K562 (cell line): ENCODE data around the gene MECP2. TPM values are rescaled to one million over a fixed set of nuclear protein-coding genes. Genes with fewer than 3 reads are reported as not detected.

Experiments
- ATAC-seq: fragments of 200-7000 bp; cut with Tn5 transposase; 3 replicates; pipeline ENCODE4 v1.9.1; 2020; ENCODE audit warnings: moderate library complexity
- BruUV-seq: library from RNA; stranded (reverse); fragments of 400-500 nt; replicated peaks from 2 replicates; lab custom pipeline; 2021; lab: Mats Ljungman, UMichigan
- CTCF ChIA-PET: fragments of 300-600 bp; formaldehyde crosslinking; extraction: SDS; loops from one replicate; lab custom pipeline; 2021; ENCODE audit warnings: low intra/inter-chr PET ratio; lab: Yijun Ruan, JAX
- POLR2A ChIA-PET: fragments of 300-600, 350-650 bp; sonication (Branson Sonifier 250); formaldehyde crosslinking; extraction: SDS; loops from one replicate; lab custom pipeline; 2021; ENCODE audit warnings: antibody characterized with exemption, inconsistent platforms; lab: Yijun Ruan, JAX
- DNase-seq, 4 experiments: peaks; one replicate each; pipeline versions ENCODE4 v3.0.0 to v3.0.0-alpha.2; 2011 to 2018; ENCODE audit warnings: low spot score in 3 of 4, mixed read lengths in 3 of 4; ENCODE audit errors: extremely low read depth in 1 of 4
- FAIRE-seq: peaks from 2 replicates; lab custom pipeline; 2011; peaks lifted over from hg19 to GRCh38; lab: Jason Lieb, UNC
- H2AFZ ChIP-seq: 2 replicates; pipeline ENCODE4 v1.6.0; 2011; ENCODE audit warnings: low read depth, low read length, control low read depth, inconsistent platforms
- H3K27ac ChIP-seq: fragments of 200-600 bp; 3 replicates; pipeline ENCODE4 v1.8.0; 2011; ENCODE audit warnings: low read depth, mild to moderate bottlenecking, control low read depth, inconsistent platforms, low read length, moderate library complexity, mixed read lengths; ENCODE audit errors: extremely low read depth
- H3K27me3 ChIP-seq, 2 experiments: fragments of 300-600 bp in 1 of 2; 2 replicates in 1 of 2; 3 replicates in 1 of 2; pipeline versions ENCODE4 v1.6.0 to v1.8.0; 2011; ENCODE audit warnings: inconsistent platforms in 2 of 2, low read length in 2 of 2, mild to moderate bottlenecking in 1 of 2, mixed read lengths in 1 of 2, moderate library complexity in 1 of 2; ENCODE audit not compliant: control insufficient read depth in 2 of 2, insufficient read depth in 2 of 2
- H3K36me3 ChIP-seq: fragments of 300-600 bp; 3 replicates; pipeline ENCODE4 v1.8.0; 2011; ENCODE audit warnings: mild to moderate bottlenecking, low read length, inconsistent platforms; ENCODE audit not compliant: control insufficient read depth, insufficient read depth
- H3K4me1 ChIP-seq, 2 experiments: fragments of 200-600 bp in 1 of 2; replicated peaks in 1 of 2; 2 replicates in 1 of 2; 3 replicates in 1 of 2; pipeline versions ENCODE4 v1.5.1 to v1.8.0; 2011; ENCODE audit warnings: inconsistent platforms in 2 of 2, low read length in 2 of 2, mild to moderate bottlenecking in 1 of 2, mixed read lengths in 1 of 2, moderate library complexity in 1 of 2; ENCODE audit not compliant: control insufficient read depth in 2 of 2, insufficient read depth in 2 of 2
- H3K4me2 ChIP-seq: 2 replicates; pipeline ENCODE4 v1.6.1; 2011; ENCODE audit warnings: low read length, control low read depth, inconsistent platforms, mixed read lengths; ENCODE audit not compliant: insufficient read depth
- H3K4me3 ChIP-seq: fragments of 200-600 bp; sonication (generic), shearing (Covaris generic); 2 replicates; pipeline ENCODE4 v1.5.1; 2016; ENCODE audit warnings: control low read depth, inconsistent platforms
- H3K79me2 ChIP-seq: fragments of 200-600 bp; 3 replicates; pipeline ENCODE4 v1.8.0; 2011; ENCODE audit warnings: low read length, inconsistent platforms; ENCODE audit not compliant: control insufficient read depth, insufficient read depth
- H3K9ac ChIP-seq, 2 experiments: 2 replicates each; pipeline versions ENCODE4 v1.6.0 to v1.6.1; 2011; ENCODE audit warnings: low read depth in 2 of 2, low read length in 2 of 2, control low read depth in 1 of 2, inconsistent platforms in 1 of 2, mild to moderate bottlenecking in 1 of 2, mixed read lengths in 1 of 2; ENCODE audit not compliant: insufficient read depth in 1 of 2
- H3K9me1 ChIP-seq: one replicate; pipeline ENCODE4 v1.6.0; 2011; ENCODE audit warnings: inconsistent platforms, mild to moderate bottlenecking, low read length, moderate library complexity; ENCODE audit not compliant: control insufficient read depth, insufficient read depth
- H3K9me3 ChIP-seq: replicated peaks from 2 replicates; pipeline ENCODE4 v1.5.1; 2011; ENCODE audit warnings: low read depth, low read length, inconsistent platforms; ENCODE audit not compliant: control insufficient read depth, insufficient read depth
- H4K20me1 ChIP-seq: replicated peaks from 2 replicates; pipeline ENCODE4 v1.6.1; 2011; ENCODE audit warnings: low read length, inconsistent platforms, mixed read lengths; ENCODE audit not compliant: control insufficient read depth, insufficient read depth
- ADNP ChIP-seq: fragments of 200-800 bp; sonication (Bioruptor generic); IDR thresholded peaks from 2 replicates; pipeline ENCODE4 v1.6.1; 2016; ENCODE audit warnings: missing genetic modification characterization, missing compliant biosample characterization
- FOXP4 ChIP-seq: sonication (generic); formaldehyde crosslinking; IDR thresholded peaks from 2 replicates; pipeline ENCODE4 v1.8.0; 2022; ENCODE audit warnings: mild to moderate bottlenecking, missing genetic modification reagents, borderline replicate concordance
- HSF4 ChIP-seq: fragments of 250-450 bp; sonication (Bioruptor Pico); IDR thresholded peaks from 2 replicates; pipeline ENCODE4 v2.1.2; 2022; ENCODE audit warnings: mild to moderate bottlenecking, moderate library complexity, borderline replicate concordance
- NFRKB ChIP-seq: fragments of 450-650 bp; IDR thresholded peaks from 2 replicates; pipeline ENCODE4 v1.6.1; 2016; ENCODE audit warnings: low read depth
- PKNOX1 ChIP-seq: fragments of 450-650 bp; IDR thresholded peaks from 2 replicates; pipeline ENCODE4 v1.6.1; 2016
- POLR2AphosphoS2 ChIP-seq: IDR thresholded peaks from 2 replicates; pipeline ENCODE4 v1.6.1; 2012; ENCODE audit warnings: low read length, improper control_type of control experiment
- SRF ChIP-seq, 2 experiments: fragments of 250-450, 450-650 bp in 1 of 2; sonication (Bioruptor Pico) in 1 of 2; sonication (generic) in 1 of 2; formaldehyde crosslinking; IDR thresholded peaks; 2 replicates each; pipeline versions ENCODE4 v1.5.0 to v1.5.1; 2020 to 2022; ENCODE audit warnings: mild to moderate bottlenecking in 1 of 2, missing genetic modification reagents in 1 of 2
- ZNF140 ChIP-seq: fragments of 250-450 bp; sonication (Bioruptor Pico); IDR thresholded peaks from 2 replicates; pipeline ENCODE4 v1.8.0; 2021; ENCODE audit warnings: moderate library complexity, mild to moderate bottlenecking, inconsistent platforms
- ZNF316 ChIP-seq: fragments of 450-650 bp; IDR thresholded peaks from 2 replicates; pipeline ENCODE4 v1.6.1; 2016
- ZNF354B ChIP-seq: fragments of 250-450 bp; sonication (Bioruptor Pico); IDR thresholded peaks from 2 replicates; pipeline ENCODE4 v1.4.0; 2020
- ZNF766 ChIP-seq: fragments of 200-800 bp; sonication (Bioruptor generic); conservative IDR thresholded peaks from 2 replicates; pipeline ENCODE4 v1.6.1; 2016; ENCODE audit warnings: missing genetic modification characterization, missing compliant biosample characterization
- whole genome bisulfite sequencing: fragments of 100-300 bp; shearing (Covaris generic); methylation state at CpG from one replicate; pipeline ENCODE4 v1.1.6; 2016; ENCODE audit warnings: low coverage, mixed read lengths; ENCODE audit not compliant: insufficient coverage; ENCODE audit errors: missing lambda C conversion rate; 5-methylcytosine and 5-hydroxymethylcytosine counted together
- in situ Hi-C: fragments of 300-500 bp; cut with MboI; formaldehyde crosslinking; loops from 4 replicates; pipeline ENCODE4 v1.15.0; 2018; ENCODE audit warnings: inconsistent platforms, mixed read lengths
- intact Hi-C: fragments of 100-400 bp; cut with micrococcal nuclease; formaldehyde crosslinking; loops from 2 replicates; pipeline ENCODE4 v1.14.2; 2022
- polyA plus RNA-seq, 8 experiments: library from polyadenylated mRNA; depleted of rRNA in 4 of 8; stranded (reverse) in 5 of 8; unstranded in 3 of 8; fragments of >200 nt; fragmentation: Nextera tagmentation in 2 of 8; fragmentation: Illumina TruSeq in 1 of 8; extraction: Ambion mirVana in 2 of 8; extraction: Trizol in 1 of 8; gene quantifications; 2 replicates each; pipeline versions ENCODE4 v1.2.1 to v1.2.3, GENCODE V29; 2011 to 2014; ENCODE audit warnings: inconsistent platforms in 1 of 8, missing spikeins in 1 of 8
- total RNA-seq, 7 experiments: library from RNA; depleted of rRNA in 6 of 7; stranded (reverse); fragments of >200 nt in 6 of 7; fragmentation: Illumina TruSeq in 2 of 7; extraction: Trizol in 2 of 7; gene quantifications; 2 replicates each; pipeline versions ENCODE4 v1.2.1 to v1.2.3, GENCODE V29; 2011 to 2021; ENCODE audit warnings: low replicate concordance in 1 of 7

The MECP2 gene
- total and polyA plus RNA-seq, 9 of the 15 experiments (the other 6 are each of a cell fraction or from before 2014, with no cell fraction given) = 2.1 to 50.9 (median 30.5) TPM

- TF ChIP-seq FOXP4 (CRISPR knock-in tag) = no peak
- no peak for TF ChIP-seq POLR2AphosphoS2
- TF ChIP-seq ZNF316 = peak; percentile 41
- no peak for TF ChIP-seq ZNF354B (CRISPR knock-in tag)
- TF ChIP-seq HSF4 (CRISPR knock-in tag) = no peak
These were observed 32.7 kb downstream of the MECP2 start (continued) for GRCh38 chrX:154064637-154065435.

- ATAC-seq (no peak), FAIRE-seq (no peak), DNase-seq (no peak)
- Histone ChIP-seq H3K27ac (no peak overlapping the region), H3K36me3 (peaks cover 36% of the 10 kb centered on the region), H3K4me2 (no peak overlapping the region), H3K9me3 (no peaks in the 10 kb centered on the region), H3K27me3 (no peaks in the 10 kb centered on the region), H3K4me1 (peaks cover 10% of the 10 kb centered on the region in 2 experiments; a peak in 4 of 5 replicates), H3K9me1 (no peaks in the 10 kb centered on the region), H3K79me2 (peaks cover 93% of the 10 kb centered on the region), H4K20me1 (peaks cover 39% of the 10 kb centered on the region), H3K9ac (no peak overlapping the region), H2AFZ (no peak overlapping the region), H3K4me3 (no peak overlapping the region)
- no peak for TF ChIP-seq SRF (CRISPR knock-in tag; IDR thresholded peaks at IDR 0.05)
- no peak for TF ChIP-seq ADNP (tag)
- TF ChIP-seq ZNF766 (CRISPR knock-in tag) = no peak
- no peak for TF ChIP-seq ZNF140 (CRISPR knock-in tag)
- TF ChIP-seq NFRKB = no peak
- TF ChIP-seq PKNOX1 = peak; percentile 81
- in situ Hi-C loops = no loop called here
- POLR2A ChIA-PET = interaction anchor here (0.7 kb wide), 1 partner anchor 712 kb away, joined by 3 read pairs; no protein-coding TSS in a partner anchor
- CTCF ChIA-PET = no interaction called here
- intact Hi-C loops = no loop called here
- BruUV-seq = no TSS peak
- WGBS = 87% methylated on average over 4 of the region's 4 CpGs
These were observed 34.3 kb downstream of the MECP2 start for GRCh38 chrX:154063234-154063633.
